ENCODE measurements around the gene PAPLN. TPM values are rescaled to one million over a fixed set of nuclear protein-coding genes. Genes with fewer than 3 reads are reported as not detected.

The PAPLN gene
- total and polyA plus RNA-seq, 9 of the 15 experiments (the other 6 are each of a cell fraction or from before 2014, with no cell fraction given) = 0.43 to 3.5 (median 1.7) TPM

- no peaks in the 10 kb centered on the region for H3K9me3 ChIP-seq (replicated peaks; ENCODE audit: control insufficient read depth, insufficient read depth, low read depth, low read length)
- no peak overlapping the region for H3K4me2 ChIP-seq (ENCODE audit: insufficient read depth, low read length)
- H3K4me3 ChIP-seq = no peak overlapping the region
- no TSS peak for BruUV-seq (replicated peaks)
- H3K27ac ChIP-seq (ENCODE audit: extremely low read depth, low read depth, low read length) = no peak overlapping the region
- H4K20me1 ChIP-seq (replicated peaks; ENCODE audit: control insufficient read depth, insufficient read depth, low read length) = no peaks in the 10 kb centered on the region
- ChIA-PET POLR2A (no interaction called here), CTCF (ENCODE audit: low intra/inter-chr PET ratio) (no interaction called here)
- H3K4me1 ChIP-seq (replicated peaks in 1 of 2; ENCODE audit: control insufficient read depth in 2 of 2, insufficient read depth in 2 of 2, low read length in 2 of 2) = peaks cover 0 to 31% of the 10 kb centered on the region in 2 experiments; a peak in 2 of 5 replicates
- 0 out of 4 replicates have a peak overlapping the region, but pooled peaks of 1 of the 2 experiments have one; percentile 22 for H3K9ac ChIP-seq (ENCODE audit: insufficient read depth in 1 of 2, low read depth in 2 of 2, low read length in 2 of 2)
- no peak overlapping the region for H2AFZ ChIP-seq (ENCODE audit: low read depth, low read length)
- in situ Hi-C loops (cut with MboI) (no loop called here), intact Hi-C loops (cut with micrococcal nuclease) (no loop called here)
- FAIRE-seq (no peak), DNase-seq (ENCODE audit: extremely low read depth in 1 of 4, low spot score in 3 of 4) (no peak), ATAC-seq (0 out of 3 replicates have a peak, but pooled peaks have one; percentile 7)
- WGBS (ENCODE audit: insufficient coverage, low coverage, missing lambda C conversion rate) = 35% methylated on average over 18 of the region's 19 CpGs
- H3K9me1 ChIP-seq (ENCODE audit: control insufficient read depth, insufficient read depth, low read length) = no peaks in the 10 kb centered on the region
- H3K79me2 ChIP-seq (ENCODE audit: control insufficient read depth, insufficient read depth, low read length) = no peaks in the 10 kb centered on the region
- no peak for TF ChIP-seq NR0B1 (IDR thresholded peaks at IDR 0.05; ENCODE audit: partially characterized antibody)
- TF ChIP-seq ZNF354B (CRISPR knock-in tag; IDR thresholded peaks at IDR 0.05) = no peak
- no peak for TF ChIP-seq TEAD4 (IDR thresholded peaks at IDR 0.05; ENCODE audit: low read length)
- TF ChIP-seq TEAD4 (CRISPR knock-in tag; IDR thresholded peaks at IDR 0.05; ENCODE audit: borderline replicate concordance) = no peak
- TF ChIP-seq SMARCA5 (IDR thresholded peaks at IDR 0.05) = no peak
- no peak for TF ChIP-seq ZNF3 (CRISPR knock-in tag; IDR thresholded peaks at IDR 0.05)
- no peak for TF ChIP-seq SUPT5H (IDR thresholded peaks at IDR 0.05)
- no peak for TF ChIP-seq ZNF449 (CRISPR knock-in tag; IDR thresholded peaks at IDR 0.05)
- TF ChIP-seq HOMEZ (CRISPR knock-in tag; IDR thresholded peaks at IDR 0.05) = no peak
- TF ChIP-seq ZNF668 (CRISPR knock-in tag; IDR thresholded peaks at IDR 0.05) = no peak
- no peak for TF ChIP-seq ZNF174 (CRISPR knock-in tag; IDR thresholded peaks at IDR 0.05)
- no peaks in the 10 kb centered on the region for H3K36me3 ChIP-seq (ENCODE audit: control insufficient read depth, insufficient read depth, low read length)
- peaks cover 16 to 60% of the 10 kb centered on the region in 2 experiments; a peak in 4 of 5 replicates for H3K27me3 ChIP-seq (ENCODE audit: control insufficient read depth in 2 of 2, insufficient read depth in 2 of 2, low read length in 2 of 2)
Measured at GRCh38 chr14:73241481-73242165, 4.3 kb downstream of the PAPLN start.
